Posterior vena cava (tissue), 2 donors: ENCODE measurements around the gene UBL7. TPM values are rescaled to one million over a fixed set of nuclear protein-coding genes. Genes with fewer than 3 reads are reported as not detected.

Experiments
- DNase-seq: peaks from one replicate; pipeline ENCODE4 v3.0.0-alpha.2; 2020; ENCODE audit warnings: low spot score
- intact Hi-C, 2 donors: fragments of 100-400 bp; cut with DNase I; formaldehyde crosslinking; loops; one replicate each; pipeline versions ENCODE4 v1.14.1 to v1.14.2; 2022 to 2023
- microRNA-seq, 2 donors: library from miRNA; unstranded; fragments of <30 nt; microRNA quantifications; one replicate each; pipeline ENCODE4 v1.2.0, GENCODE V29; 2020 to 2021; ENCODE audit warnings: borderline microRNAs expressed in 2 of 2
- total RNA-seq, 2 donors: library from RNA; stranded (reverse); fragmentation: NEBNext Ultra II Directional; extraction: Animal tissue kit (Norgen Biotek cat#: 25700); gene quantifications; one replicate each; pipeline ENCODE4 v1.2.1, GENCODE V29; 2021
- donor health status: DM: yes; HTN: yes; CAD: no.
- donor health status: DM: yes; HTN: yes; CAD: no.

UBL7 gene
- total RNA-seq, 2 donors from 2014 or later: 24.8 to 25.9 TPM

DNA sequence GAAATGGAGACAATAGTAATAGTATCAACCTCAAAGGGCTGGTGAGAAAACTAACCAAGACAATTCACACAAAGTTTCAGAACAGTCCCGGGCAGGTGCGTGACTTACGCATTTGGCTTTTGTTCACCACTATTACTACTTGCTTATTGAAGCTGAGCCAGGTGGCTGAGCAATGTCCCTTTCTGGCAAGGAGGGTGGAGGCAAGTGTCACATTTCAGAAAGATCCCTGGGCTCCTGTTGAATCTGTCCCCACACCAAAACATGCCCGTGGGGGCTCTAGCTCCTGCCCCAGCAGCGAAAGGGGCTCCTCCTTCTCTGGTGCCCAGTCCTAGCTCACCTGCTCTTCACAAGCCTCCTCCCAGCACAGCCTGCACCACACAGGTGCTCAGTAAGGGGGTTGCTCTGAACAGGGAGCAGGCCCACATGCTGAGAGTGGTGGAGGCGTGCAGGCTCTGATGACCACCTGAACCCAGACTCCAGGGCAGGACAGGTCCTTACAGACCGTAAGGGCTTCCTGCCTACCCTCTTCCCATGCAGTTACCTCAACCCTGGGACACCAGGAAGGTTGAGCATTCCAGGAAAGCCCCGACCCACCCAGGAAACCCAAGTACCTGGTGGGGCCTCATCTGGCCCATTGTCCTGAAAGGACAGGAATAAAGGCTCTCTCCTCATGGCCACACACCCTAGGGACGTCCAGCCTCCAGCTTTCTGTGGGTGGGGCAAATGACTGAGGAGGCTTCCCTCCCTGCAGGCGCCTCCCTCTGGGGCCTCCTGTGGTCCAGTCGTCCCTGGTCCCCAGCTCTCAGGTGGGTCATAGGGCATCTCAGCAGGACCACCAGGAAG, 59.8 kb downstream of the UBL7 start:
- DNase-seq: no peak
- intact Hi-C loops: no loop called here

DNA sequence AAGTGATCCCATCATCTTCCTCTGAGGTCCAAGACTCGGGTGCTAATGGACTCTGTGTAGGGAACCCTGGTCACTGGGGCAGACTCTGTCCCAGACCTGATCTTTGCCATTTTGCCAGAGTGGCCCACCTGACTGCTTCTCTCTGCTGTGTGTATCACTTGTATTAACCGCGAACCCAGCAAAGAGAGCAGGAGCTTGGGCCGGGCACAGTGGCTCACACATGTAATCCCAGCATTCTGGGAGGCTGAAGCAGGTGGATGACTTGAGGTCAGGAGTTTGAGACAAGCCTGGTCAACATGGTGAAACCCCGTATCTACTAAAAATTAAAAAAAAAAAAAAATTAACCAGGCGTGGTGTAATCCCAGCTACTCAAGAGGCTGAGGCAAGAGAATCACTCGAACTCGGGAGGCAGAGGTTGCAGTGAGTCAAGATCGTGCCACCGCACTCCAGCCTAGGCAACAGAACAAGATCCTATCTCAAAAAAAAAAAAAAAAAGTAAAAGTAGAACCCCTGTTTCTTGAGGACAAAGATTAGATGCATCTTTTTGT, 60.6 kb downstream of the UBL7 start:
- intact Hi-C loops: no loop called here
- DNase-seq: no peak

DNA sequence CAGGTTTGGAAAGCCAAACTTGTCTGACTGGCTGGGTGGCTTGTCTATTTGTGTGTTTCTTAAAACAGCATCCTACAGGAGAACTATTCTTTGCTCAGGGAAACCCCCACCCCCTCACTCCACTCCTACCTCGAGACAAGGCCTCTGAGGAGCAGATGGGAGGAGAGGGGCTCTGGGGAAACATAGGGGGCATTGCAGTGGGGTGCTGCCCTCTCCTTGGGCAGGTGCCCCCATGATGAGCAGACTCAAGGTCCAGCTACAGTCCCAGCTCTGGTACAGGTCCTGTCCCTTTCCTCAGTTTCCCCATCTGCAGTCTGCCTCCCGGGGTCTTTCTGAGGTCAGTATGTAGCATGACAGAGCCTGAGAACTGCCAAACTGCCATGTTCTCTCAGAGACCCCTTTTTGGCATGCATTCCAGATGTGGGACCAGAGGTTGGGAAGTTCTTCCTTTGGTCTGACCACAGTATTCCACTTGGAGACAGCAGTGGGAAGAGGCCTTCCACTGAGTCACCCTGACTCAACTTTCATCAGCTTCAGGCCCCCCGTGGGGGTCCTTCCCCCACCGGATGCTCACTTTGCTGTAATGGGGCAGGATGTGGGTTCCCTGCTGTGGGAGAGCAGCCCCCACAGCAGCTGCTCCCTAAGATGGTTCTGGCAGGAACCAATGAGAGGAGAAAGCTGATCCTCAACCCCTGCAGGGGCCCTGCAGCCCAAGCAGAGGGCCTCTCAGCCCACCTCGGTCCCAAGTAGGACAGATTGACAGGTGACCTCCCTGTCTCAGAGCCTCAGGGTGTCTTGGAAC, 61.2 kb downstream of the UBL7 start:
- intact Hi-C loops: no loop called here
- no peak for DNase-seq

DNA sequence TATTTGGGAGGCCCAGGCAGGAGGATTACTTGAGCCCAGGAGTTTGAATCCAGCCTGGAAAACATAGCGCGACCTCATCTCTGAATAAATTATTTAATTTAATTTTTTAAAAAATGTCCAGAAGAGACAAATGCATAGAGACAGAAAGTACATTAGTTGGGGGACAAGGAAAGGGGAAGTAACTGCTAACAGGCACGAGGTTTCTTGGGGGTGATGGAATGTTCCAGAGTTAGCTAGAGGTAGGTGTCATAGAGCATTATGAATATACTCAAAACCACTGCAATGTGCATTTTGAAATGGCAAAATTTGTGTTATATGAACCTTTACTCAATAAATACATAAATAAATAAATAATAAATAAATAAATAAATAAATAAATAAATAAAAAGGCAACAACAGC, 61.9 kb downstream of the UBL7 start:
- intact Hi-C loops: no loop called here
- DNase-seq: no peak

DNA sequence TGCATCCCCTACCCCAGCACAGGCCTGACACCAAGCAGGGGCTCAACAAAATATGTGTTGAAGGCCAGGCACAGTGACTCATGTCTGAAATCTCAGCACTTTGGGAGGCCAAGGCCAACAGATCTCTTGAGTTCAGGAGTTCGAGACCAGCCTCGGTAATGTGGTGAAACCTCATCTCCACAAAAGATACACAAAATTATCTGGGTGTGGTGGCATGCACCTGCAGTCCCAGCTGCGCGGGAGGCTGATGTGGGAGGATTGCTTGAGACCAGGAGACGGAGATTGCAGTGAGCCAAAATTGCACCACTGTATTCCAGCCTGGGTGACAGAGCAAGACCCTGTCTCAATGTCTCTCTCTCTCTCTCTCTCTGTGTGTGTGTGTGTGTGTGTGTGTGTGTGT, 62.8 kb downstream of the UBL7 start:
- intact Hi-C loops: no loop called here
- DNase-seq: no peak

DNA sequence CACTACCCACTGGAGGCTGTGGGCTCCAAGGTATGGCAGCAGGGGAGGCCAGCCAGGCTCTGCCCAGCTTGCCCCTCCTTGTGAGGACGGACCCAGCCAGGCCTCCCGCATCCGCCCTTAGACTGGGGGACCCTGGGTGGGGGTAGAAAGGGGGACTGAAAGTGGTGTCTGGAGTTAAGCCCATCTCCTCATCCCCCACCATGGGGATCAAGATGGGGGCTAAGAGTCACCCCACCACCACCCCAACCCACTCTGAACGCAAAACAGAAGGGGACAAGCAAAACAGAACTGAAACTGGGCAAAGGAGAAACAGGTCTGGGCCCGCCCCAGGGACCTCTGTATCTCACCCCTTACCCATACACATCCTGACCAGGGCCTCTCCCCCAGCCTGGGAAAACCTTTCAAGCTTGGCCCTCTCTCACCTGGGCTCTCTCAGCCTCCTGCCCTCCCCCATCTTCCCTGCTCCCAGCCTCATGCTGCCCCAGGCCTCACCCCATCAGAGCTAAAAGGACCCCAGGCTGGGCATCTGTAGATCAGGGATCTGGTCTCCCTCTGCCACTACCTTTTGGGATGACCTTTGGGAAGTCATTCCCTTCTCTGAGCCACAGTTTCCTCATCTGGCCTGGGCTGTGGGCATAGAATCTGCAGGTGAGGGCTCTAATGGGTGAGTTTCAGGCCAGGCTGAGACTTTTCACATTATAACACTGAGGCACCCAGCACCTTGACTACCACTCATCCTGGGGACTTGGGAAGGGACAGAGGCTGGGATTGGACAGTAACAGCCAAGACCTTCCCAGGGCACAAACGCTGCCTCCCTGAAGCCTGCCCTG, 63.5 kb downstream of the UBL7 start:
- DNase-seq: no peak
- intact Hi-C loops: no loop called here

DNA sequence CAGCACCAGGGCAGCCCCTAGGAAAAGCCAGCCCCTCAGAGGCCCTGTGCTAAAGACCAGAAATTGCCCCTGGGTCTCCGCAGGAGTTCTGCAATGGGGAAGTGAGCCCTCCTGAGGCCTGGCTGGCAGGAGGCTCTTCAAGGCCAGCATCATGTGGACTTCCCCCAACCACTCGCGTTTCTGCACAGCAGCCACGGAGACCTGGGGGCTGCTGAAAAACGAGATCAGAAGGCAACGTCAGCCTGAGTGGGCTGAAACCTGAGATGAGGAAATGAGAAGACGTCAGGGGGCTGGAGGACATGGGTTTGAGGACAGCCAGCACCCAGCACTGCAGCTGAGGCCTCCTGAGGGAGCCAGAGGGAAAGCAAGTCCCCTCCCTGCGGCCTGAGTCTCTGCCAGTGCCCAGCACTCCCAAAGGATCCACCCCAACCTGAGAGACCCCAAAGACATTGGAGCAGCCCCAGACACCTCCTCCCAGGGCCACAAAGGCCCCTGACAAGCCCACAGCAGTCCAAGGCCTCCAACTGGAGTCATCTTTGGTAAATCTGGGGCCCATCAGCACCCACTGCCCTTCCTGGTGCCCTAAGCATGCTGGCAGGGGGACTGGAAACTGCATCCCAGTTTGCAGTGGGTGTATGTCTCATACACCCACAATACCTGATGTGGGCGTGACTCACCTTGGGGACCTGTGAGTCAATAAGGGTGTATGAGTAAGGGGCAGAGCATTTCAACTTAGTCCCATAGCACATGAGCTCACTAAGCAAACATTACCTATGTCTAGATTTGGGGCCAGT, 64.3 kb downstream of the UBL7 start:
- no peak for DNase-seq
- intact Hi-C loops: no loop called here

DNA sequence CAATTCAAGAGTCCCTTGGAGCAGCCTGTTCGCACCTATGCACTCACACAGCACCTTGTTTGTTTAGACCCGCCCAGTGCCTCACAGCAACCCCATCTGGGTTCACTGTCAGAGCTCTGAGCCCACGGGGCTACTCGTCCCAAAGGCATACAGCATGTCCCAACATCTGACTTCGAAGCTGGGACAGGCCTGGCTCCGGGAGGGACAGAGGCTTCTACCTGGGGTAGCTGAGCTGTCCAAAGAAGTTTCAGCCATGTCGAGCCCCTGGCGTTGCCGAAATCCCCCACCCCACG, 64.9 kb downstream of the UBL7 start:
- no peak for DNase-seq
- intact Hi-C loops: no loop called here

Small RNAs within 50 kb of the gene (microRNA-seq; reads per million reads assigned to microRNA genes)
- 0 reads per million in 2 donors for gene MIR6881

Other genes with a start within 250 kb of the UBL7 start
- gene CCDC33, start 224.8 kb downstream of the UBL7 start, total RNA-seq: not detected
- gene CYP11A1, start 93.5 kb downstream of the UBL7 start, total RNA-seq: 1 to 10 TPM in 1 of 2 donors, under 1 TPM in 1; 0.71 to 1.2 TPM
- gene SEMA7A, start 27.2 kb downstream of the UBL7 start, total RNA-seq: 1 to 10 TPM; 1.2 to 2.0 TPM
- gene ARID3B, start 80.1 kb upstream of the UBL7 start, total RNA-seq: 1 to 10 TPM; 4.2 to 4.9 TPM
- 10 to 100 TPM; 37.7 to 42.3 TPM for gene CLK3, start 154.7 kb upstream of the UBL7 start, total RNA-seq
- gene EDC3, start 234.9 kb upstream of the UBL7 start, total RNA-seq: 10 to 100 TPM; 21.8 to 22.1 TPM